NCI-H82 (cell line): ENCODE results near the gene KRTAP9-9.
"Not testable (repeated sequence)": the region's sequence is repeated elsewhere in the genome, so short reads cannot be mapped to it uniquely, and the experiment has no call there.

ENCODE experiments used
- DNase-seq: peaks from one replicate; lab custom pipeline; 2025; lab: John Stamatoyannopoulos, UW

KRTAP9-9 gene

GRCh38 chr17:41265078-41265477 is 9.9 kb downstream of the KRTAP9-9 start, which contains the start of gene KRTAP9-6:
KRTAP9-6 (plus strand) TSS chr17:41265378; CDS start chr17:41265378, 0 bp downstream.
- no peak for DNase-seq

GRCh38 chr17:41267711-41268110 is 12.5 kb downstream of the KRTAP9-9 start:
- no peak for DNase-seq

GRCh38 chr17:41271323-41271722 is 16.1 kb downstream of the KRTAP9-9 start:
- not testable (repeated sequence) for DNase-seq

GRCh38 chr17:41271858-41272257 is 16.7 kb downstream of the KRTAP9-9 start:
- no peak for DNase-seq

GRCh38 chr17:41275648-41276190 is 20.5 kb downstream of the KRTAP9-9 start, which contains the start of gene KRTAP9-7:
KRTAP9-7 (plus strand) TSS chr17:41275698; CDS start chr17:41275698, 0 bp downstream.
- DNase-seq = not testable (repeated sequence)

- DNase-seq = no peak
These were observed 23.2 kb downstream of the KRTAP9-9 start for GRCh38 chr17:41278176-41278955.

GRCh38 chr17:41284043-41284442 is 28.9 kb downstream of the KRTAP9-9 start:
- no peak for DNase-seq

- DNase-seq = no peak
These were observed 29.4 kb downstream of the KRTAP9-9 start for GRCh38 chr17:41284546-41284945.

- no peak for DNase-seq
These were observed 31.9 kb downstream of the KRTAP9-9 start for GRCh38 chr17:41287050-41287449.

GRCh38 chr17:41294016-41294415 is 38.8 kb downstream of the KRTAP9-9 start:
- DNase-seq = no peak

GRCh38 chr17:41296846-41297245 is 41.7 kb downstream of the KRTAP9-9 start:
- no peak for DNase-seq

GRCh38 chr17:41298458-41299135 is 43.4 kb downstream of the KRTAP9-9 start:
- DNase-seq = no peak

GRCh38 chr17:41301204-41301790 is 46.1 kb downstream of the KRTAP9-9 start:
- no peak for DNase-seq

- DNase-seq = no peak
These were observed 47.0 kb downstream of the KRTAP9-9 start, which contains the start of gene KRTAP29-1 for GRCh38 chr17:41301916-41302901. KRTAP29-1 (minus strand) TSS chr17:41302851; CDS start chr17:41302851, 0 bp downstream.

- DNase-seq = no peak
These were observed 47.8 kb downstream of the KRTAP9-9 start for GRCh38 chr17:41302981-41303380.

- no peak for DNase-seq
These were observed 48.9 kb downstream of the KRTAP9-9 start for GRCh38 chr17:41304091-41304490.
